ENCODE measurements around the gene AP5S1. TPM values are rescaled to one million over a fixed set of nuclear protein-coding genes. Genes with fewer than 3 reads are reported as not detected.

The AP5S1 gene
- total RNA-seq, 2 experiments from 2014 or later: 13.6 to 15.2 TPM

DNA sequence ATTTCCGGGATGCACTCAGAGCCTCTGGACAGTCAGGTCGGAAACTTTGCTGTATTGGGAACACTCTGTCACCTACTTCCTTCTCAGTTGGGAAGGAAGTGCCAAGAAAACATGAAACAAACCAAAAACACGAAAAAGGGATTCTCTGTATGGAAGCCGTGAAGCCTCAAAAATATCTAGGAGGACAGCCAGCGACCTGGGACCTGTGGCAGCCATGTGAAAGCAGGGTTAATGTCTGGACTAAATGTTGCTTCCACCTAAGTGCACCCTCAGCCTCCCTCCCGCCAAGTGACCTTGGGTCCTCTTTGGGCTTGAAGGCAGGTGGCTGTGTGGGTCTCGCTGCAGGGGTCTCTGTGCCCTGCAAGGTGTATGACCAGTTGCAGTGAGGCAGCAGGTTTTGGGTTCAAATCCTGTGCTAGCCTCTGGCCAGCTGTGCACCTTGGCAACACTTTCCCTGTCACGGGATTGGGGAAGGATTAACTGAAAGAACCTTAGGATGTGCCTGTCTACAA lies 27.1 kb downstream of the AP5S1 start:
- ChIA-PET POLR2A (no interaction called here), CTCF (interaction anchor here (1.1 kb wide), 1 partner anchor 79 kb away, joined by 5 read pairs; the partner anchor contains the start of gene ADISSP)

DNA sequence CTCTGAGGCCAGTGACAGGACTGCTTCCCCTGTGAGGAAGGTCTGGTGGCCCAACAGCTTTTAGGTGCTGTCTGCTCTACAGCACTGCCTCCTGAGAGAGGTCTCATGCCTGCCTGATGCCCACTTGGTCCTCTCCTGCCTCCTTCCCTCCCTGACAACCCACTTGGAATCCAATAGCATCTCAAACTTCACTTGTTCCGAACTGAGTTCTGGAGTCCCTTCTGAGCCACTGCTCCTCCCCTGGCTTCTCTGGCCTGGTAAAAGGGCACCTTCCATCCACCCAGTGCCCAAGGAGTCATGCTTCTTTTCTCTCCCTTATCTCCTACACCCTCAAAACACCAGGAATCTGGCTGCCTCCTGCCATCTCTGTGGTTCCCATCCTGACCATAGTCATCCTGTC lies 28.2 kb downstream of the AP5S1 start:
- ChIA-PET CTCF (no interaction called here), POLR2A (no interaction called here)

DNA sequence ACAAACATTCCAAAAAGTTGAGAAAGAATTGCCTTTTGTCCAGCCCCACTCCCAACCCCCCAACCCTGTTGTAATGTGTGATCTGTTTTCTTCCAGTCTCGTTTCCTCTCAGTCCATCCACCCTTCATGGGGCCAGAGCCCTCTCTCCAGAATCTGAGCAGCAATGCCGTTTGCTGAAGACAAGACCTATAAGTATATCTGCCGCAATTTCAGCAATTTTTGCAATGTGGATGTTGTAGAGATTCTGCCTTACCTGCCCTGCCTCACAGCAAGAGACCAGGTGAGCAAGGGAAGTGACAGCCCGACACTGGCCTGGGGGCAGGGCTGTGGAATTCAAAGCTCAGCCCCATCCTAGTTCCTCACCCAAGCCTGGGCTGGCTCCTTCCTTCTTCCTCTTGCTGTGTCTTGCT lies 34.1 kb downstream of the AP5S1 start:
- CTCF ChIA-PET: interaction anchor here (0.6 to 2.1 kb wide), 22 partner anchors 9 to 709 kb away, joined by 3 to 10 read pairs (median 4); partner anchors contain the start of genes AP5S1 and CENPB
- POLR2A ChIA-PET: interaction anchor here (0.7 kb wide), 1 partner anchor 218 kb away, joined by 3 read pairs; no protein-coding TSS in a partner anchor

DNA sequence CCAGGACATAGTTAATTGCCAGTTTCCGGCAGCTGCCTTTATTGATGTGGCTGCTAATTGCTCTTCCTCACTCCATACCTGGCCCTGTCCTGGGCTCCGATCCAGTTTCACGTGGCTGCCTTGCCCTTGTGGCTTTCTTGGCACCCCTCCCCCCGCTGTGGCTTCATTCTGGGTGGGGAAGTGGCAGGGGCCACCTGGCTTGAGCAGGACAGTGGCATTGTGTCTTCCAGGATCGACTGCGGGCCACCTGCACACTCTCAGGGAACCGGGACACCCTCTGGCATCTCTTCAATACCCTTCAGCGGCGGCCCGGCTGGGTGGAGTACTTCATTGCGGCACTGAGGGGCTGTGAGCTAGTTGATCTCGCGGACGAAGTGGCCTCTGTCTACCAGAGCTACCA lies 37.1 kb downstream of the AP5S1 start:
- ChIA-PET CTCF (no interaction called here), POLR2A (no interaction called here)

DNA sequence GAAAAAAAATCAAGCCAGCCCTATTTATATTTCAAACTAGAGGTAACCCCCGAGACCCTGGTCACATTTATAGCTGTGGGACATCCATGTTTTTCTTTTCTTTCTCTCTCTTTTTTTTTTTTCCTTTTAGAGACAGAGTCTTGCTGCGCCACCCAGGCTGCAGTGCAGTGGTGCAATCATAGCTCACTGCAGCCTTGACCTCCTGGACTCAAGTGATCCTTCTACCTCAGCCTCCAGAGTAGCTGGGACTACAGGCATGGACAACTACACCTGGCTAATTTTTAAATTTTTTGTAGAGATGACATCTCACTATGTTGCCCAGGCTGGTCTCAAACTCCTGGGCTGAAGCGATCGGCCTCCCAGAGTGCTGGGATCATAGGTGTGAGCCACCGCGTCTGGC lies 38.3 kb downstream of the AP5S1 start:
- ChIA-PET CTCF (interaction anchor here (0.6 kb wide), 1 partner anchor 1184 kb away, joined by 3 read pairs; no protein-coding TSS in a partner anchor), POLR2A (interaction anchor here (0.5 to 0.7 kb wide), 2 partner anchors 82 to 139 kb away, joined by 3 read pairs; no protein-coding TSS in a partner anchor)

DNA sequence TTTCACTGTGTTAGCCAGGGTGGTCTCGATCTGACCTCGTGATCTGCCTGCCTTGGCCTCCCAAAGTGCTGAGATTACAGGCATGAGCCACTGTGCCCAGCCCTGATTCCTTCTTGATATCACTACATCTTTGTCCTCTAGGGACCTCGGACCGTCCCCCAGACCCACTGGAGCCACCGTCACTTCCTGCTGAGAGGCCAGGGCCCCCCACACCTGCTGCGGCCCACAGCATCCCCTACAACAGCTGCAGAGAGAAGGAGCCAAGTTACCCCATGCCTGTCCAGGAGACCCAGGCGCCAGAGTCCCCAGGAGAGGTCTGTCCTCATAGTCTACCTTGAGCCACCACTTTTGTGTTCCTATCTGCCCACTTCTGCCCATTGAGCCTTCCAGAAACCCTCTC lies 40.8 kb downstream of the AP5S1 start:
- POLR2A ChIA-PET: no interaction called here
- CTCF ChIA-PET: no interaction called here

DNA sequence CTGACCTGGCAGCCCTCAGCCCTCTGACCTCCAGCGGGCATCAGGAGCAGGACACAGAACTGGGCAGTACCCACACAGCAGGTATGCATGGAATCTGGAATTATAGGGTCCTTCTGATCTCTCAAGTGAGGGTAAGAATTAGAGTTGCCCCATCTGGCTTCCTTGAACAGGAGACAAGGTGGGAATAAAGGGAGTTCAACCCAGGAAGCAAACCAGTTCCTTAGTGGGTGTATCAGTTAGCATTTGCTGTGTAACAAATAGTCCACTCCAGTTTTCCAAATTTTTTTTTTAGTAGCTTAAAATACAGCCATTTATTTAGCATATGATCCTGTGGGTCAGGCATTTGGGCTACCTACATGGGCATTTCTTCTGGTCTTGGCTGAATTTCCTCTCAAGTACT lies 42.0 kb downstream of the AP5S1 start:
- POLR2A ChIA-PET: no interaction called here

DNA sequence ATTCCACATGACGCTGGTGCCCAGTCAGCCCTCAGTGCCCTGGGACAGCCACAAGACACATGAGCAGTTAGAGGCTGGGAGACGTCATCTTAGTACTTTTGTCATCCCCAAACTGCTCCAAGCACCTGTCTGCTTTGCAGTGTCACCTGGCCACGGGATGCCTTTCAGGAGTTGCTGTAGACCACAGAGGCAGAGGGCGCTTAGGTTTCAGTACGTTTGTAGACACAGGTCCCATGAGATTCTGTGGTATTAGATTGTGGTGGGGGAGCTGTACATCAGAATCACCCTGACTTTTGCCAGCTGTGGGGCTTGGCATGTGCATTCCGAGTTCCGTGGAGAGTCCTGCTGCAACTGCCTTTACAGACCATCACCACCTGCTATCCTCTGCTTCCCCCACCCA lies 43.0 kb downstream of the AP5S1 start:
- CTCF ChIA-PET: no interaction called here
- POLR2A ChIA-PET: no interaction called here

More for the DNA sequence above, 42.0 kb downstream of the AP5S1 start:
- CTCF ChIA-PET: no interaction called here

DNA sequence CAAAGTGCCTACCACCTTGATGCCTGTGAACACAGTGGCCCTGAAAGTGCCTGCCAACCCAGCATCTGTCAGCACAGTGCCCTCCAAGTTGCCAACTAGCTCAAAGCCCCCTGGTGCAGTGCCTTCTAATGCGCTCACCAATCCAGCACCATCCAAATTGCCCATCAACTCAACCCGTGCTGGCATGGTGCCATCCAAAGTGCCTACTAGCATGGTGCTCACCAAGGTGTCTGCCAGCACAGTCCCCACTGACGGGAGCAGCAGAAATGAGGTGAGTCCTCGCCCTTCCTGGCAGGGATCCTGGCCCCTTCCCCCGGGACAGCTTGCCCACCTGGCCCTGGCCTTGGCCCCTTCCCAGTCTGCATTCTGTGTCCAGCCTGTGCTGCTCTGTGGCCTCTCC lies 44.2 kb downstream of the AP5S1 start:
- POLR2A ChIA-PET: no interaction called here

DNA sequence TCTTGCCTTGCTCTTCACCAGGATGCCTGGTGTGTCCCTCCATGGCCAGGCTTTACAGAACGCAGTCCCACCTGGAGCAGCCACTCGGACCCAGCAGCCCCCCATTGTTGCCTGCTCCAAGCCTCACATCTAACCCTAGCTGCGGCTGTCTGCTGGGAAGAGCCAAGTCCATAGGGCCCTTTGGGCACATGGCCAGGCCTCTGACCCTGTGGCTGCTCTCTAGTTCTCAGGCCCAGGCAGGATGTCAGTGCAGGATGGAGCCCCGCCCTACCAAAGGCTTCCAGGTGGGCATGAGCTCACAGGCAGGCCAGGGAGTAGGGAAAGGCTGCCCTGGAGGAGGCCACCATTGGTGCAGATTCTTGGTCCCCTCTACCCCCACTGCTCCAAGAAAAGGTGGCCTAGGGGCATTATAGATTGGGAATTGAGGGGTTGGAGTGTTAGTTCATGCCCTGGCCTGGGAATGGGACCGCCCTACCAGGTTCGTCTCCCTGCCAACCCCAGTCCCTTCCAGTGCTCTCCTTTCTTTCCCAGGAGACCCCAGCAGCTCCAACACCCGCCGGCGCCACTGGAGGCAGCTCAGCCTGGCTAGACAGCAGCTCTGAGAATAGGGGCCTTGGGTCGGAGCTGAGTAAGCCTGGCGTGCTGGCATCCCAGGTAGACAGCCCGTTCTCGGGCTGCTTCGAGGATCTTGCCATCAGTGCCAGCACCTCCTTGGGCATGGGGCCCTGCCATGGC lies 45.0 kb downstream of the AP5S1 start:
- ChIA-PET CTCF (interaction anchor here (1.5 kb wide), 1 partner anchor 10 kb away, joined by 9 read pairs; no protein-coding TSS in a partner anchor), POLR2A (no interaction called here)

More for the DNA sequence above, 44.2 kb downstream of the AP5S1 start:
- CTCF ChIA-PET: interaction anchor here (1.5 kb wide), 1 partner anchor 10 kb away, joined by 9 read pairs; no protein-coding TSS in a partner anchor

DNA sequence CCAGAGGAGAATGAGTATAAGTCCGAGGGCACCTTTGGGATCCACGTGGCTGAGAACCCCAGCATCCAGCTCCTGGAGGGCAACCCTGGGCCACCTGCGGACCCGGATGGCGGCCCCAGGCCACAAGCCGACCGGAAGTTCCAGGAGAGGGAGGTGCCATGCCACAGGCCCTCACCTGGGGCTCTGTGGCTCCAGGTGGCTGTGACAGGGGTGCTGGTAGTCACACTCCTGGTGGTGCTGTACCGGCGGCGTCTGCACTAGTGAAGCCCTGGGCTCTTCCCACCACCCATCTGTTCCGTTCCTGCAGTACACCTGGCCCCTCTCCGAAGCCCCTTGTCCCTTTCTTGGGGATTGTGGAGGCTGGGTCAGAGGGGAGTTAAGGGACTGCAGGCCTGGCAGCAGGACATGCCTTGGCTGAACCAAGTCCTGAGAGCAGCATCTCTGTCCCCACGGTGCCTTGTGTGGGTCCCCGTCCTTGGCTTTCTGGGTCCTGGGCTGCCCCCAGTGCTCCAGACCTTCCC lies 45.6 kb downstream of the AP5S1 start:
- CTCF ChIA-PET: interaction anchor here (1.5 kb wide), 1 partner anchor 11 kb away, joined by 9 read pairs; no protein-coding TSS in a partner anchor
- POLR2A ChIA-PET: no interaction called here

DNA sequence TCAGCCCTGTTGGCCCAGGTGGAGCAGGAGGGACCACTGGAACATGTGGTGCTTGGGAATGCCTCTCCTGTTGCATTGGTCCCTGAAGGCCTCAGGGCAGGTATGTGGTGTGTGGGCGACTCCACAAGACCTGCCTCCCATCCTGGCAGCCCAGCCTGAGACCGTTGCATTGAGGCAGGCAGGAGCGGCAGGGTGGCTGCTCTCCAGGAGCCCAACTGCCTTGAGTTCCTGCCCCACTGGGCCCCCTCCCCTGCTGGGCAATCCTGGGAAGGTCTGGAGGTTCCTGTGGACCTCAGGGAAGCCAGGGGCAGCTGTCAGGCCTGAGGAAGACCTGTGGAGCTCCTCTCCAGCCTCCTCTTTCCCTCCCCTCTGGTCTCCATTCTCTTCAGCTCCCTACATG lies 46.1 kb downstream of the AP5S1 start:
- ChIA-PET CTCF (no interaction called here), POLR2A (no interaction called here)

DNA sequence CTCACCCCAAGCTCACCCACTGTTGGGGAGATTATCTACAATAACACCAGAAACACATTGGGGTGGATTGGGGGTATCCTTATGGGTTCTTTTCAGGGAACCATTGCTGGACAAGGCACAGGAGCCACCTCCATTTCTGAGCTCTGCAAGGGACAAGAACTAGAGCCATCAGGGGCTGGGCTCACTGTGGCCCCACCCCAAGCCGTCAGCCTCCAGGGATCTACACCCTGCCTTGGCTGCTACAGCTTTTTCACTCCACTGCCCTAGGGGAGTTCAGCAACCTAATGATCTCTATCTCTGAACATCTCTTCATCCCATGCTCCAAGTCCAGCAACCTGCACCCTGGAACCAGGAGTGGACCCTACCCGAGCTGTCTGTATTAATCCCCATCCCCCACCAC lies 47.5 kb downstream of the AP5S1 start:
- CTCF ChIA-PET: interaction anchor here (0.9 kb wide), 1 partner anchor 13 kb away, joined by 4 read pairs; no protein-coding TSS in a partner anchor
- POLR2A ChIA-PET: no interaction called here

DNA sequence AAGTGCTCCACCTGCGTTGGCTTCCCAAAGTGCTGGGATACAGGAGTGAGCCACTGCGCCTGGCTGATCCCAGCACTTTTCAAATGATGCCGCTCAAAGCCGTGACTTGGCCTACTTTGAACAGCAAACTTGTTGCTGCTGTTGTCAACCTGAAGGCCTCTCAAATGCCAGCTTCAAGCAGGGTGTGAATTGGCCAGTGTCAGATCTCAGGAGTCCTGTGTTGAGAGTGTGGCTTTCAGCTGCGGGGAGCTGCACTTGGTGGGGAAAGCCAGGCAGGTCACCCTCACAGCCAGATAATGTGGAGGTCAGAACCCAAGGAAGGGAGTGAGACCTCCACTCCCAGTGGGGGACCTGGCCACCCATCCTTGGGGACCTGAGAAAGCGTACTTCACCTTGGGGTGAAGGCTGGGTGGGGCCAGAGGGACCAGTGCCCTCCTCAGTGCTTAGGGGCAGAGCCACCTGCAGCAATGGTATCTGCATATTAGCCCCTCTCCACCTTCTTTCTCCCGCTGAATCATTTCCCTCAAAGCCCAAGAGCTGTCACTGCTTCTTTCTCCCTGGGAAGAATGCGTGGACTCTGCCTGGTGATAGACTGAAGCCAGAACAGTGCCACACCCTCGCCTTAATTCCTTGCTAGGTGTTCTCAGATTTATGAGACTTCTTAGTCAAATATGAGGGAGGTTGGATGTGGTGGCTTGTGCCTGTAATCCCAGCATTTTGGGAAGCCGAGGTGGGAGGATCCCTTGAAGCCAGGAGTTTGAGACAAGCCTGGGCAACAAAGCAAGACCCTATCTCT lies 49.7 kb downstream of the AP5S1 start:
- POLR2A ChIA-PET: interaction anchor here (0.6 kb wide), 1 partner anchor 50 kb away, joined by 3 read pairs; the partner anchor contains the start of gene AP5S1
- CTCF ChIA-PET: no interaction called here

DNA sequence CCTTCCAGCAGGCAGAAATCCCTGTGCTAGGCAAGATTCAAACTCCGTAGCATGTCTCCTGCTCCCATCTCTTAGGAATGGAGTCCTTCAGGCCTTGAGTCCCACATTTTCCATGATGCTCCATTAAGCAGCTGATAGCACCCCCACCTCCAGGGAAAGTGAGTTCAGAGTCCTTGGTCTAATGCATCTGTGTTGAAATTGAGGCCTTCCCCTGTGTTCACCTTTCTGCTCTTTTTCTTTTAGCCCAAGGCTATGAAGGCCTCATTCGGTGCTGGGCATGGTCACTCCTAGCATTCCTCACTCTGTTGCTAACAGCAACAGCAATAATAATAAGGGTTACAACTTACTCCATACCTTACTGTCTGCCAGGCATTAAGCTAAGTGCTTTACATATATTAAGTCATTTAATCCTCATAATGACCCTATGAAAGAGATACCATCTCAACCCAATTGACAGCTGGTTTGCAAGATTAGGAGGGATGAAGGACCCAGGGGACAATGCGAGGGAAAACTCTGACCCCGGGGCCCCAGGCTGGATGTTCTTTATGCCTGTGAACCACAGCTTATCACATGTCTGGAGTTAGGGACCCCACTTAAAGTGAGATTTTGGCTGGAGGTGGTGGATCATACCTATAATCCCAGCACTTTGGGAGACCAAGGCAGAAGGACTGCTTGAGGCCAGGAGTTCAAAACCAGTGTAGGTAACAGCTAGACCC lies 51.4 kb downstream of the AP5S1 start:
- POLR2A ChIA-PET: no interaction called here
- CTCF ChIA-PET: interaction anchor here (1.1 kb wide), 1 partner anchor 120 kb away, joined by 3 read pairs; no protein-coding TSS in a partner anchor

DNA sequence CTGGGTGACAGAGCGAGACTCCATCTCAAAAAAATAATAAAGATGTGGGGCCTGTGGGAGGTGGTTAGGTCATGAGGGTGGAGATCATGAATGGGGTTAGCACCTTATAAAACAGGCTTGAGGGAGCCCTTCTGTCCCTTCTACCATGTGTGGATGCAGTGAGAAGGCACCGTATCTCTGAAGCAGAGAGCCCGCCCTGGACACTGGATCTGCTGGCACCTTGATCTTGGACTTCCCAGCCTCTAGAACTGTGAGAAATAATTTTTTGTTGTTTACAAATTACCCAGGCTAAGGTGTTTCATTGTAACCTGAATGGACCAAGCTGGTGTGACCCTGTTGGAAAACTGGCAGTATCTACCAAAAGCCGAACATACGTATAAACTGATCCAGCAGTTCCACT lies 53.2 kb downstream of the AP5S1 start:
- ChIA-PET CTCF (no interaction called here), POLR2A (no interaction called here)

DNA sequence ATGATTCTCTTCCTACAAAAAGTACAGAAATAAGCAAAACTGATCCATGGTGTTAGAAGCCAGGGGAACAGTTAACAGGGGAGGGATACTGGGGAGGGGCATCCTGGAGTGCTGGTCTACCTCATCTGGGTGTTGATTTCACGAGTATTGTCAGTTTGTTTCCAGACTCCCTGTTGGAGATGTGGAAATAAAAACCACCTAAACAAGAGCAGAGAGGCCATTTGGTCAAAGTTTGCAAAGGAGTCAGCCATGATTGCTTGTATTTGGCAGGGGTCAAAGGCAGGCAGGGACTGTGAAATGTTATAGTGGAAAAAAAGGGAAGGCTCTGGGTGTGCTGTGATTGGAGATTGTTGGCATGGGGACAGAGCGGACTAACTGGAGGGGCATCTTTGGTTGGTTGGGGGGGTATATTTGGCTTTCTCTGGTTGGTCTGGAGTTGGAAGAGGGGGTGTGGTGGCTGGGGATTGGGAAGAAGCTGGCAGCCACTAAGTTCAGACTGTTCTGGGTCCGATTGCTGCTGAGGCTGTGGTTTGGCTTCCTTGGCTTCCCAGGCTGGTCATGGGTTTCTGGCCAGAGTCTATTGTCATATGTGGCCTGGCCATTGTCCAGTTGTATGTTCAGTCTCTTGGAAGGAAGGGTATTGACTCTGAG lies 54.0 kb downstream of the AP5S1 start:
- CTCF ChIA-PET: interaction anchor here (0.5 to 0.6 kb wide), 2 partner anchors 21 to 112 kb away, joined by 3 read pairs; no protein-coding TSS in a partner anchor
- POLR2A ChIA-PET: interaction anchor here (0.6 kb wide), 1 partner anchor 23 kb away, joined by 5 read pairs; no protein-coding TSS in a partner anchor

DNA sequence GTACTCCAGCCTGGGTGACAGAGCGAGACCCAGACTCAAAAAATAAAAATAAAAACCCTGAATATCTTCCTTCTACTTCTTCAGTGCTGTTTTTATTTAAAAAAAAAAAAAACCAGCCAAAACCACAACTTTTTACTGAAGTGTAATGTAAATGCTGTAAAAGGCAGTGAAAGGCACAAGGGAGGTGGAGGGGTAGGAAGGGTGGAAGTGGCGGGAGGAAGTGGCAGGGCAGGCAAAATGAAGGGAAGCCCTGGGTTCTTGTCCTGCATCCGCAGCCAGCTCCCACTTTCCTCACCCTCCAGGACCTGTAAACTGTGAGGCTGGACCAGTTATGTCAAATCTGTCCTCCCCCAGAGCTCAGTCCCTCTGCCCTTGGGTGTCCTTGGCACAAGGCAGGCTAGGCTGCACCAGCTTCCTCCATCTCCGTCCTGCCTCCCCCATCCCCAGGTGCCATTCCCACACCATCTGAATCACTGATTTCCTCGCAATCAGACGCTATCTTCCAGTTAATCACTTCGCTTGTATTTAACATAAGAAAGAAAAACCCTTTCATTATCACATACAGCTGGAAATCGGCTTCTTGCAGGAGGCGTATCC lies 55.1 kb downstream of the AP5S1 start:
- CTCF ChIA-PET: no interaction called here
- POLR2A ChIA-PET: interaction anchor here (0.6 to 0.7 kb wide), 3 partner anchors 51 to 662 kb away, joined by 3 to 4 read pairs (median 3); no protein-coding TSS in a partner anchor

Data from activated CD8-positive, alpha-beta memory T cell treated with anti-CD3 and anti-CD28 coated beads for 36 hours (primary cell).